HG03095 (cell line): ENCODE measurements around the gene CD47.

ENCODE experiments used
- ATAC-seq: cut with Tn5 transposase; IDR thresholded peaks from one replicate; pipeline ENCODE4 v1.9.1; 2021; ENCODE audit warnings: moderate library complexity; ENCODE audit not compliant: unreplicated experiment

The CD47 gene

GRCh38 chr3:108090701-108091497 is at the start of gene CD47:
CD47 (minus strand) TSS chr3:108091031; CDS start chr3:108090908, 123 bp downstream.
- ATAC-seq = peak; percentile 57

- ATAC-seq = no peak
Observed at GRCh38 chr3:108137460-108137814, 46.6 kb upstream of the CD47 start.

DNA sequence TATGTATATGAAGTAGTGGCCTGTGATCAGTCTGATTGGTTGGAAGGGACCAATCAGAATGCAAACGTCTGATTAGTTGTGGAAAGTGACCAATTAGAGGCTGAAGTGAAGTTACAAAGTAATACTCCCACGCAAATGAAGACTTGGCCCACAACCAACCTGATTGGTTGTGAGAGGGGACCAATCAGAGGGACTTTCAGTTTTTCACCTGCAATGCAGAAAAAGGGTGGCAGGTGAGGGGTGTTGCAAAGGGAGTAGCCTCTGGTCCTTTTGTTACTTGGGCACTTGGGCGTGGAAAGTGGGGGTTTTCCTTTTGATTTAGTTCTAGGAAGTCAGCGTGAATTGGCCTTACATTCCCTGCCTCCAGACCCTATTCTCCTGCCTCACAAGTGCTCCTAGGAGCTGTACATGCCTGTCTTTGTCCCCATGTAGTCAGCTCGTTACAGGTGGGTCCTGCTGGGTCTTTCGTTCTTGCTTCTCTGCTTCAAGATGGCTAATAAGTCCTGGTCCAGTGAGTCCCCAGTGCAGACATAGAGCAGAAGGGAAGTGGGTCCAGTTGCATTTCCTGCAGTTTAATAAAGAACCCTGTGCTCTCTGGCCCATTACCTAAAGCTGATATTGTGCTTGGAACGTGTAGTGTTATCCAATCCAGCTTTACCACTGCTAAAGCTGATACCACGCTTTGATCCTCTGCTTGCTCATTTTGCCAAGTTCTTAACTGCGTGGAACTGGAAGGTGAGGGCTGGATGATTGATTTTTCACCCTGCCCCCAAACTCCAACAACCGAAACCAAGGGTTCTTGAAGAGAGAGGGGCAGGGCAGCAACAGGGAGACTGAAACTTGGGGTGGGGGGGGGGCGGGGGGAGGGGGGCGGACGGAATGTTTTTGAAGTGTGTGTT is 46.0 kb upstream of the CD47 start:
- ATAC-seq = no peak

DNA sequence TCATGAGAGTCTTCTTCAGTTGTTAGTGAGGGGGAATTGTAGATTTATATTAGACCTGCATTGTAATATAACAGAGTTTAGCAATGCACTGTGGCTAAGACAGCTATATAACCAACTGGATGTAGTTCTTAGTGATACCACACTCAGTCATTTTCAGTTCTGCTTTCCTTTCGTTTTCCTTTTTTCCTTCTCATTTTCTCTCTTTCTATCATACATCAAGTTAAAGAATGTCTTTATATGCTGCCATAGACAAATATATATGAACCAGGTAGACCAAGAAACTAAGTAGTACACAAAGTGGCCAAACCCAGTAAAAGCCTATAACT is 43.7 kb upstream of the CD47 start:
- ATAC-seq = peak; percentile 42

- peak; percentile 27 for ATAC-seq
Observed at GRCh38 chr3:108133858-108134554, 43.2 kb upstream of the CD47 start.

GRCh38 chr3:108133048-108133369 is 42.2 kb upstream of the CD47 start:
- ATAC-seq = no peak

GRCh38 chr3:108131475-108132134 is 40.8 kb upstream of the CD47 start:
- ATAC-seq = no peak

- no peak for ATAC-seq
Observed at GRCh38 chr3:108130701-108131474, 40.1 kb upstream of the CD47 start.

GRCh38 chr3:108130236-108130635 is 39.4 kb upstream of the CD47 start:
- ATAC-seq = no peak

GRCh38 chr3:108127301-108127988 is 36.6 kb upstream of the CD47 start:
- no peak for ATAC-seq

GRCh38 chr3:108126348-108126747 is 35.5 kb upstream of the CD47 start:
- ATAC-seq = no peak

DNA sequence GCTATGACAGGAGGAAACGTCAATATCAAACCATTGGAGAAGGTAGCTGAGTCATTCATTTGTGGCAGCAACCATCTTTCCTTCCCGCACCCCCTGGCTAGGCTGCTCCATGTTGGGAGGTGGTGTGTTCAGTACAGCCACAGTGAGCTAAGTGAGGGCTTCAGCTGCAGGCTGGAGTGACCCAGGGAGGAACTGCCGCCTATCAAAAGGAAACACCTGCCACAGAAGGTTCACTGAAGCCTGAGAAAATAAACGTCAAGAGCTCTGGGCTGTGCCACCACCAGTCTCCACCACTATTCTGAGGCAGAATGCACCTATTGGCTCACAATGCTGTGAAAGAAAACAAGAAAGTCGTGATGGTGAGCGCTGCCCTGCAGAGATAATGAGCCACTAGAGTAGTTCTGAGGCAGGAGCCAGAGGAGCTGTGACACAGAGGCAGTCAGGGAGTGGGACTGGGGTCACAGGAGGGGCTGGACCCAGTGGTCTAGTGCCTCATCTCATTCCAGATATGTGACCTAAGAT is 34.8 kb upstream of the CD47 start:
- peak; percentile 45 for ATAC-seq

- ATAC-seq = no peak
Observed at GRCh38 chr3:108125153-108125543, 34.3 kb upstream of the CD47 start.

DNA sequence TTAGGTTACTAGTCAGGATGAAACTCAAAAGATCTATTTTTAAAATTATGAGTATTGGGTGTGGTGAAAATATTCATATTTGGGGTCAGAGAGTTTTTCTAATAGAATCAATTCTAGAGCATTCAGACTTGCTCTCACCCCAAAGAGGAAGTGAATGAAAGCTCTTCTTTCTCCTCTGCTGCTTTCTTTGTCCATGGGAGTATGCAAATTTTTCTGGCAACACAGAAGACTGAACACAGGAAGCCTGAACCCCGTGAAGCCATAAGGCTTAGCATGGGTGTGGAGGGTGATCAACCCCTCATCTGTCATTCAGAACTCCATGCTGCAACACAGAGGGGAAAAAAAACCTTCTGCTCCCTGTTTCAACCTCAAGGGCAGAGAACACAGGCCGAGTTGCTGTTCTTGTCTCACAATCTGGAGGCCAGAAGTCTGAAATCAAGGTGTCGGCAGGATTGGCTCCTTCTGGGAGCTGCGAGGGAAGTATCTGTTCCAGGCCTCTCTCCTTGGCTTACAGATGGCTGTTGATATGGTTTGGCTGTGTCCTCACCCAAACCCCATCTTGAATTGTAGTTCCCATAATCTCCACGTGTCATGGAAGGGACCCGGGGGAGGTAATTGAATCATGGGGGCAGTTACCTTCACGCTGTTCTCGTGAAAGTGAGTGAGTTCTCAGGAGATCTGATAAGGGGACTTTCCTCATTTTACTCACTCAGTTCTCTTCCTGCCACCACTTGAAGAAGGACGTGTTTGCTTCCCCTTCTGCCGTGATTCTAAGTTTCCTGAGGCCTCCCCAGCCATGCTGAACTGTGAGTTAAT is 33.7 kb upstream of the CD47 start:
- peak; percentile 82 for ATAC-seq

DNA sequence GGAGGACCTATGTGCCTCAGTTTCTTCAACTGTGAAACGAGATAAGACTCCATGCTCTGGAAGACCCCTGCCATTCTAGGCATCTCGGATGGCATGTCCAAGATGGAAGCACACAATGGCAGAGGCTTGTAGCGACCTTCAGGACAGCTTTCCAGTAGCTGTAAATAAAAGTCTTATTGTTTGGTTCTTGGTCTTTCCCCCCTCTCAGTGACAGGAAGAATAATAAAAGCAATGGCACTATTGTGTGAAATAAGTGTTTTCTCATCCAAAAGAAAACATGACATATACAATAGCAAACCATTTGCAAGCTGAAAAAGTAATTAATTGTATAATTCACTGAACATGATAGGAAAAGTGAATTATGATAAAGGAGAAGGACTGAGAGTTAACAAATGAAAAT is 32.5 kb upstream of the CD47 start:
- no peak for ATAC-seq

GRCh38 chr3:108122276-108122675 is 31.4 kb upstream of the CD47 start:
- ATAC-seq = no peak

- no peak for ATAC-seq
Observed at GRCh38 chr3:108119398-108120104, 28.7 kb upstream of the CD47 start.
